Measurements from ENCODE around the gene NRDC.
A peak's percentile ranks its signal among the peaks of the same experiment; 100 is the strongest.
"Not testable (repeated sequence)": the region's sequence is repeated elsewhere in the genome, so short reads cannot be mapped to it uniquely, and the experiment has no call there.

NRDC gene

GRCh38 chr1:51906306-51907078 lies 28.0 kb upstream of the NRDC start:
- no peak for TF ChIP-seq ZNF274 (IDR thresholded peaks at IDR 0.05; ENCODE audit: low read depth, low read length)
- H3K4me3 ChIP-seq (ENCODE audit: low read length) = no peak overlapping the region

GRCh38 chr1:51902456-51902855 lies 23.9 kb upstream of the NRDC start:
- no peak for TF ChIP-seq ZNF274 (IDR thresholded peaks at IDR 0.05; ENCODE audit: low read depth, low read length)
- no peak overlapping the region for H3K4me3 ChIP-seq (ENCODE audit: low read length)

- no peak overlapping the region for H3K4me3 ChIP-seq (ENCODE audit: low read length)
- TF ChIP-seq ZNF274 (IDR thresholded peaks at IDR 0.05; ENCODE audit: low read depth, low read length) = no peak
Observed at GRCh38 chr1:51901151-51901550, 22.6 kb upstream of the NRDC start.

- TF ChIP-seq ZNF274 (IDR thresholded peaks at IDR 0.05; ENCODE audit: low read depth, low read length) = no peak
- H3K4me3 ChIP-seq (ENCODE audit: low read length) = no peak overlapping the region
Observed at GRCh38 chr1:51899022-51899421, 20.5 kb upstream of the NRDC start.

- no peak for TF ChIP-seq ZNF274 (IDR thresholded peaks at IDR 0.05; ENCODE audit: low read depth, low read length)
- no peak overlapping the region for H3K4me3 ChIP-seq (ENCODE audit: low read length)
Observed at GRCh38 chr1:51898090-51898734, 19.7 kb upstream of the NRDC start.

- H3K4me3 ChIP-seq (ENCODE audit: low read length) = no peak overlapping the region
- no peak for TF ChIP-seq ZNF274 (IDR thresholded peaks at IDR 0.05; ENCODE audit: low read depth, low read length)
Observed at GRCh38 chr1:51897699-51898031, 19.1 kb upstream of the NRDC start.

- H3K4me3 ChIP-seq (ENCODE audit: low read length) = not testable (repeated sequence)
Observed at GRCh38 chr1:51894748-51895147, 16.2 kb upstream of the NRDC start.

DNA sequence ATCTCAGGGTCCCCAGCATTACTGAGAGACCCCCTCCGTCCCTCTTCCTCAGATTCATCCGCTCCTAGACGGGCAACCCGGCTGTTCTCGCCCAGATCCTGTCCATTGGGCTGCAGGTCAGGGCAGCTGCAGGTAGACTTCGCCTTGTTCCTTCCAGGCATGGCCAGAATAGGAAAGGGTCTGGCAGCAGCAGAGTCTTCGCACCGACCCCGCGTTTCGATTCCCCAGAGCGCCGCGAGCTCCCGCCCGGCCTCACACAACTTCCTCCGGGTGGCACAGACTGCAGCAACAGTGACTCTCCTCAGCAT lies 265 bp downstream of the NRDC start:
- peak overlapping the region; percentile 96 for H3K4me3 ChIP-seq (ENCODE audit: low read length)
- no peak for TF ChIP-seq ZNF274 (IDR thresholded peaks at IDR 0.05; ENCODE audit: low read depth, low read length)

DNA sequence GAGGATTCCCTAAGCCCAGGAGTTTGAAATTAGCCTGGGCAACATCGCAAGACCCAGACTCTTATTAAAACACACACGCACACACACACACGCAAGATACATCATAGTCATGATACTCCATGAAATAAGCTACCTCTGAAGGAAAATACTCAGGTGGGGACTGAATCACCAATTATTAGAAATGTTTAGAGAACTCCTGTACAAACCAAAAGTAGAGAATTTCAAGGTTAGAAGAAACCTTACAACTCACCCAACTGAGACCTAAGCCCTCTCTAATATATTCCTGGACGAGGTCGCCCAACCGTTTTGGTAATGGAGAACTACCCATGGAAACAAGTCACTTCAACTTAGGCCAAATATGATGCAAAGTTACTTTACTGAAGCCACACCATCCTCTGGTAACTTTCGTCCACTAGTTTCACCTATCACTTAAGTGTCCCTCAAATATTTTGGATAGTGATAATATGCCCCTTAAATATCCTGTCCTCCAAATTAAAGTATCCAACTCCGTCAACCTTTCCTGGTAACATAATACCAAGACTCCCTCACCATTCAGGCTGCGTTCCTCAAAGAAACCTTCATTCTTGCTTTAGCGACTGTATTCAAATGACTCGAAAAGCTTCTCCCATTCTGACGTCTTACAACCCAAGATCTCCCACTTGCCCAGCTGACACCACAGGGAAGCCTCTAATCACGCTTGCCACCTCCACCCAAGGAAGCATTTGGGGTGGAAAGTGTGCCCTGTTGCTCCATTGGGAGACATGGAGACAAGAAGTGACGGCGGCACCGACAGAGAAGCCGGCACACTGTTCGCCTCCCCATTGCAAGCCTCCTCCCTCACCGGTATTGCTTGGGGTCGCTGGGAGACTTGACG lies 856 bp downstream of the NRDC start:
- peak overlapping the region; percentile 96 for H3K4me3 ChIP-seq (ENCODE audit: low read length)
- no peak for TF ChIP-seq ZNF274 (IDR thresholded peaks at IDR 0.05; ENCODE audit: low read depth, low read length)

- no peak overlapping the region; the same call in 1 of the 2 replicates for H3K4me3 ChIP-seq (ENCODE audit: low read length)
- no peak for TF ChIP-seq ZNF274 (IDR thresholded peaks at IDR 0.05; ENCODE audit: low read depth, low read length)
Observed at GRCh38 chr1:51875836-51876235, 2.7 kb downstream of the NRDC start.

GRCh38 chr1:51875291-51875772 lies 3.2 kb downstream of the NRDC start:
- H3K4me3 ChIP-seq (ENCODE audit: low read length) = peak overlapping the region; percentile 14; the same call in 1 of the 2 replicates

DNA sequence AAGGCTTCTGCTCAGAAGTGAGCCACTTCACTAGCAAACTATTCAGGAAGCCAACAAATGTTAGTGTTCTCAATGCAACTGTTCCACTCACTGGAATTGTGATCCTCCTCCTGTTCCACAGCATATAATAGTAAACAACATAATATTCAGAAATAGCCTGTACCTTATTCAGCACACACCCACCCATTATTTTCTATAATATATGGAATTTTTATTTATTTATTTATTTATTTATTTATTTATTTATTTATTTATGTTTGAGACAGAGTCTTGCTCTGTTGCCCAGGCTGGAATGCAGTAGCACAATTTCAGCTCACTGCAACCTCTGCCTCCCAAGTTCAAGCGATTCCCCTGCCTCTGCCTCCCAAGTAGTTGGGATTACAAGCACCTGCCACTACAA lies 5.3 kb downstream of the NRDC start:
- not testable (repeated sequence) for H3K4me3 ChIP-seq (ENCODE audit: low read length)

More at GRCh38 chr1:51875291-51875772, 3.2 kb downstream of the NRDC start:
- no peak for TF ChIP-seq ZNF274 (IDR thresholded peaks at IDR 0.05; ENCODE audit: low read depth, low read length)

DNA sequence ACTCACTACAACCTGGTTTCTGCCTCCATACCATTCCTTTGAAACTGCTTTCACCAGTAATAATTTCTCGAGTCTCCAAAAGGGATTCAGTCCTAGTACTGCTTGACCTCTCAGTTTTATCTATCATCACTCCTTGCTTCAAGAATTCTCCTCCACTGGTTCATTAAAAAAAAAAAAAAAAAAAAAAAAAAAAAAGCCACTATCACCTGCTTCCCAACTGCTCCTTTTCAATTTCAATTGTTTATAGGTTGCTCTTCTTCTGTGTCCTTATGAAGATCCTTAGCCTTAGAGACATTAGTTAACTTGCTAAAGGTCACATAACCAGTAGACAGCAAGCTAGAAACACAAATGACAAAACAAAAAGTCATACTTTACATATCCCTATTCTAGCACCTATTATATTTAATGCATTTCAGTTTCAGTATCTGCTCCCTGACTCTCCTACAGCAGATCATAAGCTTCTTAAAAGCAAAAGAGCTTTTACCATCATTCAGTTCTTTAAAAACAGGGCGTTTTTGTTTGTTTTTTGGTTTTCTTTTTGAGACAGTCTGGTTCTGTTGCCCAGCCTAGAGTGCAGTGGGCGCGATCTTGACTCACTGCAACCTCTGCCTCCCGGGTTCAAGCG lies 7.1 kb downstream of the NRDC start:
- no peak overlapping the region; the same call in 1 of the 2 replicates for H3K4me3 ChIP-seq (ENCODE audit: low read length)

GRCh38 chr1:51870603-51871350 lies 7.8 kb downstream of the NRDC start:
- no peak for TF ChIP-seq ZNF274 (IDR thresholded peaks at IDR 0.05; ENCODE audit: low read depth, low read length)
- no peak overlapping the region for H3K4me3 ChIP-seq (ENCODE audit: low read length)

More for the DNA sequence above, 7.1 kb downstream of the NRDC start:
- TF ChIP-seq ZNF274 (IDR thresholded peaks at IDR 0.05; ENCODE audit: low read depth, low read length) = no peak
